HepG2 (cell line): ENCODE data around the gene C11orf86. TPM values are rescaled to one million over a fixed set of nuclear protein-coding genes. Genes with fewer than 3 reads are reported as not detected.

Experiments
- FOSL2 ChIP-seq: sonication (generic); formaldehyde crosslinking; IDR thresholded peaks from 2 replicates; pipeline ENCODE4 v1.4.0; 2020; ENCODE audit warnings: missing genetic modification reagents
- SAFB2 ChIP-seq: sonication (generic); formaldehyde crosslinking; IDR thresholded peaks from 2 replicates; pipeline ENCODE4 v1.5.1; 2020; ENCODE audit warnings: missing genetic modification reagents, low read depth, mild to moderate bottlenecking, borderline replicate concordance
- SALL2 ChIP-seq: sonication (generic); formaldehyde crosslinking; IDR thresholded peaks from 2 replicates; pipeline ENCODE4 v1.8.1; 2023; ENCODE audit warnings: mild to moderate bottlenecking, missing genetic modification reagents, inconsistent platforms
- SOX6 ChIP-seq, 2 experiments: fragments of 450-650 bp in 1 of 2; sonication (generic) in 1 of 2; formaldehyde crosslinking in 1 of 2; IDR thresholded peaks; 2 replicates each; pipeline versions ENCODE4 v1.4.0 to v1.6.1; 2017 to 2020; ENCODE audit warnings: antibody characterized with exemption in 1 of 2, mild to moderate bottlenecking in 1 of 2, missing genetic modification reagents in 1 of 2
- polyA plus RNA-seq, 8 experiments: library from polyadenylated mRNA; depleted of rRNA in 3 of 8; stranded (reverse) in 7 of 8; unstranded in 1 of 8; fragments of >200 nt; fragmentation: Illumina TruSeq in 4 of 8; extraction: Trizol in 4 of 8; gene quantifications; 2 replicates each; pipeline versions ENCODE4 v1.2.1 to v1.2.3, GENCODE V29; 2011 to 2016; ENCODE audit warnings: low read depth in 4 of 8, missing spikeins in 1 of 8, mixed read lengths in 1 of 8; ENCODE audit not compliant: insufficient read depth in 1 of 8
- total RNA-seq, 5 experiments: library from RNA; depleted of rRNA; stranded (reverse); fragments of >200 nt; fragmentation: Illumina TruSeq; extraction: Trizol; gene quantifications; 2 replicates each; pipeline ENCODE4 v1.2.3, GENCODE V29; 2016; ENCODE audit warnings: low read depth in 1 of 5
- TF ChIP-seq, protein P1 (sequence below), 2 experiments: sonication (generic) in 1 of 2; formaldehyde crosslinking in 1 of 2; IDR thresholded peaks; 2 replicates each; pipeline versions ENCODE4 v1.6.1 to v1.9.0; 2014 to 2022; ENCODE audit warnings: antibody characterized with exemption in 1 of 2, borderline replicate concordance in 1 of 2, inconsistent platforms in 1 of 2, low read depth in 1 of 2, missing genetic modification reagents in 1 of 2

The C11orf86 gene
- total and polyA plus RNA-seq, 2 of the 13 experiments (the other 11 are each of a cell fraction or from before 2014, with no cell fraction given), result 0.11 to 0.18 TPM

DNA sequence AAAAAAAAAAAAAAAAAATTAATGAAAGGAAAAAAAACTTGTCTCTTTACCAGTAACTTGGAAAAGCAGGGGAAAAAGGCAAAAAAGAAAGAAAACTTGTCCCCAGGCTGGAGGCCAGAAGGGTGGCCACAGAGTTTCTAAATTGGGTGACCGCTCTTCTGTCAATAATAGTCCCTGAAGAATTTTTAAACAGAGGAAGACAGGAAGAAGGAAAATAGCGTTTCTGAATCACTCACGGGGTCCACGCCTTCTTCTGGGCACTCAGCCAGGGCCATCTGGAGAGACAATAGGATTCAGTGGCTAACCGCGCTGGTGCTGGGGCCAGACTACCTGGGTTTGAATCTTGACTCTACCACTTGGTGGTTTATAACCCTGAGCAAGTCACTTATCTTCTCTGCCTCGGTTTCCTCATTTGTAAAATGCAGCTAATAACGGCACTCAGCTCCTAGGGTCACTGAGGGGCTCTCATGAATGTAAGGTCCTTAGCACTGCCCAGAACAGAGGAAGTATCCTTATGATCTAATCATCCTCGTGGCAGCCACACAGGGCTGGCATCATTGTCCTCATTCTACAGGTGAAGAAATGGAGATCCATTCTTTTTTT, 7.0 kb downstream of the C11orf86 start (continued):
- TF ChIP-seq, protein P1, sequence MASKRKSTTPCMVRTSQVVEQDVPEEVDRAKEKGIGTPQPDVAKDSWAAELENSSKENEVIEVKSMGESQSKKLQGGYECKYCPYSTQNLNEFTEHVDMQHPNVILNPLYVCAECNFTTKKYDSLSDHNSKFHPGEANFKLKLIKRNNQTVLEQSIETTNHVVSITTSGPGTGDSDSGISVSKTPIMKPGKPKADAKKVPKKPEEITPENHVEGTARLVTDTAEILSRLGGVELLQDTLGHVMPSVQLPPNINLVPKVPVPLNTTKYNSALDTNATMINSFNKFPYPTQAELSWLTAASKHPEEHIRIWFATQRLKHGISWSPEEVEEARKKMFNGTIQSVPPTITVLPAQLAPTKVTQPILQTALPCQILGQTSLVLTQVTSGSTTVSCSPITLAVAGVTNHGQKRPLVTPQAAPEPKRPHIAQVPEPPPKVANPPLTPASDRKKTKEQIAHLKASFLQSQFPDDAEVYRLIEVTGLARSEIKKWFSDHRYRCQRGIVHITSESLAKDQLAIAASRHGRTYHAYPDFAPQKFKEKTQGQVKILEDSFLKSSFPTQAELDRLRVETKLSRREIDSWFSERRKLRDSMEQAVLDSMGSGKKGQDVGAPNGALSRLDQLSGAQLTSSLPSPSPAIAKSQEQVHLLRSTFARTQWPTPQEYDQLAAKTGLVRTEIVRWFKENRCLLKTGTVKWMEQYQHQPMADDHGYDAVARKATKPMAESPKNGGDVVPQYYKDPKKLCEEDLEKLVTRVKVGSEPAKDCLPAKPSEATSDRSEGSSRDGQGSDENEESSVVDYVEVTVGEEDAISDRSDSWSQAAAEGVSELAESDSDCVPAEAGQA (IDR thresholded peaks at IDR 0.05; ENCODE audit: low read depth), result no peak
- TF ChIP-seq, protein P1 (CRISPR knock-in tag; IDR thresholded peaks at IDR 0.05; ENCODE audit: borderline replicate concordance), result no peak
- TF ChIP-seq SOX6 (IDR thresholded peaks at IDR 0.05) (no peak), SOX6 (CRISPR knock-in tag; IDR thresholded peaks at IDR 0.05) (peak; percentile 34; the same call in 1 of the 2 replicates), FOSL2 (CRISPR knock-in tag) (peak; percentile 46; the same call in 1 of the 2 replicates), SALL2 (no peak), SAFB2 (CRISPR knock-in tag) (no peak)
